Lower lobe of right lung (tissue), 2 donors: ENCODE measurements around the gene PTPRG. TPM values are rescaled to one million over a fixed set of nuclear protein-coding genes. Genes with fewer than 3 reads are reported as not detected.

ENCODE experiments used
- ATAC-seq, 2 donors: fragments of 200-7000 bp; cut with Tn5 transposase; one replicate each; pipeline ENCODE4 v1.9.1; 2020 to 2022; ENCODE audit warnings: mild to moderate bottlenecking in 2 of 2, moderate library complexity in 2 of 2
- DNase-seq: peaks from one replicate; pipeline ENCODE4 v3.0.0-alpha.2; 2020
- H3K27ac ChIP-seq: fragments of 200-600 bp; one replicate; pipeline ENCODE4 v1.8.0; 2022
- H3K27me3 ChIP-seq: fragments of 200-600 bp; one replicate; pipeline ENCODE4 v1.8.0; 2022; ENCODE audit warnings: low read depth
- H3K36me3 ChIP-seq: fragments of 200-600 bp; one replicate; pipeline ENCODE4 v1.8.0; 2022; ENCODE audit warnings: mild to moderate bottlenecking
- H3K4me1 ChIP-seq: fragments of 200-600 bp; one replicate; pipeline ENCODE4 v1.8.0; 2022
- H3K4me3 ChIP-seq: fragments of 200-600 bp; one replicate; pipeline ENCODE4 v1.8.0; 2022; ENCODE audit warnings: mild to moderate bottlenecking
- H3K9me3 ChIP-seq: fragments of 200-600 bp; one replicate; pipeline ENCODE4 v1.8.0; 2022
- intact Hi-C: fragments of 100-400 bp; cut with DNase I; formaldehyde crosslinking; loops from one replicate; pipeline ENCODE4 v1.11.0; 2022
- total RNA-seq: library from RNA; stranded (reverse); fragmentation: NEBNext Ultra II Directional; extraction: Animal tissue kit (Norgen Biotek cat#: 25700); gene quantifications from one replicate; pipeline ENCODE4 v1.2.1, GENCODE V29; 2021
- TF ChIP-seq, protein P1 (sequence below): fragments of 200-600 bp; IDR thresholded peaks from one replicate; pipeline ENCODE4 v1.8.0; 2022; ENCODE audit warnings: antibody characterized with exemption, mild to moderate bottlenecking
- donor health status: DM: no; HTN: yes; CAD: no; lungs with severe emphysema.

The PTPRG gene
- total RNA-seq, 1 donor from 2014 or later = 67.6 TPM

DNA sequence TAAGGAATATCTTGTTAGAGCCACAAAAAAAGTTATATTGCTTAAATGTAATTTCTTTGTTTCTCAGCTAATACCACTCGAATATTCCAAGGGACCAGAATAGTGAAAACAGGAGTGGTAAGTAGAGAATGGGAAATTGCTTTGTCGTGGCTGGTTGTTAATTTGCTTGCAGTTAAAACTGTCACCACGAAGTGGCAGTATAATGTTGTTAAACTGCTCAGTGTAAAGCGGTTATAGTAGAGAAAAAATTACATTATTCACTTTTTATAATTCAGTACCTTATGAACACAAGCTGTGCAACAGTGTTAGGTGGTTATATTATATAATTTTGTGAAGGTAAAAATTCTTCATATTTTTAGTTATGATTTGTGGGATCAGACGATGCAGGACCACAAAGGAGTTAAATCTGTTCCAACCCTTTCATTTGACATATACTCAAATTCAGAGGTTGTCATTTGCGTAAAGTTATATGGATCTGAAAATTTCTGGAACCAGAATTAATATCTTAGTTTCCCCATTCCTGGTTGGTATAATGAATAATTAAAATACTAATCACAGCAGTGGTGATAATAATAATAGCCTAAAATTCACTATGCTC lies 640.2 kb downstream of the PTPRG start:
- intact Hi-C loops = loop anchor here (10.0 kb wide), 1 partner anchor 353 kb away; no protein-coding TSS in a partner anchor

DNA sequence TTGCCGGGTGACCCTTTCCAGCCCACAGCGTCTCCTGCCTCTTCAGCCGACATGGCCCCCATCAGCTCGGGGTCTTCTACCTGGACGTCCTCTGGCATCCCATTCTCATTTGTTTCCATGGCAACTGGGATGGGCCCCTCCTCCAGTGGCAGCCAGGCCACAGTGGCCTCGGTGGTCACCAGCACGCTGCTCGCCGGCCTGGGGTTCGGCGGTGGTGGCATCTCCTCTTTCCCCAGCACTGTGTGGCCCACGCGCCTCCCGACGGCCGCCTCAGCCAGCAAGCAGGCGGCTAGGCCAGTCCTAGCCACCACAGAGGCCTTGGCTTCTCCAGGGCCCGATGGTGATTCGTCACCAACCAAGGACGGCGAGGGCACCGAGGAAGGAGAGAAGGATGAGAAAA lies 641.8 kb downstream of the PTPRG start:
- peaks cover 23% of the 10 kb centered on the region for H3K36me3 ChIP-seq
- no peak overlapping the region for H3K27ac ChIP-seq
- H3K9me3 ChIP-seq = no peaks in the 10 kb centered on the region
- H3K4me3 ChIP-seq = no peak overlapping the region
- H3K4me1 ChIP-seq = no peaks in the 10 kb centered on the region
- ATAC-seq (no peak), DNase-seq (no peak)
- no peaks in the 10 kb centered on the region for H3K27me3 ChIP-seq
- intact Hi-C loops = loop anchor here (10.0 kb wide), 1 partner anchor 352 kb away; no protein-coding TSS in a partner anchor
- TF ChIP-seq, protein P1, sequence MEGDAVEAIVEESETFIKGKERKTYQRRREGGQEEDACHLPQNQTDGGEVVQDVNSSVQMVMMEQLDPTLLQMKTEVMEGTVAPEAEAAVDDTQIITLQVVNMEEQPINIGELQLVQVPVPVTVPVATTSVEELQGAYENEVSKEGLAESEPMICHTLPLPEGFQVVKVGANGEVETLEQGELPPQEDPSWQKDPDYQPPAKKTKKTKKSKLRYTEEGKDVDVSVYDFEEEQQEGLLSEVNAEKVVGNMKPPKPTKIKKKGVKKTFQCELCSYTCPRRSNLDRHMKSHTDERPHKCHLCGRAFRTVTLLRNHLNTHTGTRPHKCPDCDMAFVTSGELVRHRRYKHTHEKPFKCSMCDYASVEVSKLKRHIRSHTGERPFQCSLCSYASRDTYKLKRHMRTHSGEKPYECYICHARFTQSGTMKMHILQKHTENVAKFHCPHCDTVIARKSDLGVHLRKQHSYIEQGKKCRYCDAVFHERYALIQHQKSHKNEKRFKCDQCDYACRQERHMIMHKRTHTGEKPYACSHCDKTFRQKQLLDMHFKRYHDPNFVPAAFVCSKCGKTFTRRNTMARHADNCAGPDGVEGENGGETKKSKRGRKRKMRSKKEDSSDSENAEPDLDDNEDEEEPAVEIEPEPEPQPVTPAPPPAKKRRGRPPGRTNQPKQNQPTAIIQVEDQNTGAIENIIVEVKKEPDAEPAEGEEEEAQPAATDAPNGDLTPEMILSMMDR = no peak

More for the DNA sequence above, 640.2 kb downstream of the PTPRG start:
- H3K36me3 ChIP-seq = peaks cover 28% of the 10 kb centered on the region
- no peaks in the 10 kb centered on the region for H3K27me3 ChIP-seq
- ATAC-seq (peak in 1 of 2 donors; percentile 52), DNase-seq (no peak)
- no peaks in the 10 kb centered on the region for H3K9me3 ChIP-seq
- TF ChIP-seq, protein P1 = peak; percentile 51
- H3K27ac ChIP-seq = no peak overlapping the region
- H3K4me3 ChIP-seq = no peak overlapping the region
- H3K4me1 ChIP-seq = no peaks in the 10 kb centered on the region

DNA sequence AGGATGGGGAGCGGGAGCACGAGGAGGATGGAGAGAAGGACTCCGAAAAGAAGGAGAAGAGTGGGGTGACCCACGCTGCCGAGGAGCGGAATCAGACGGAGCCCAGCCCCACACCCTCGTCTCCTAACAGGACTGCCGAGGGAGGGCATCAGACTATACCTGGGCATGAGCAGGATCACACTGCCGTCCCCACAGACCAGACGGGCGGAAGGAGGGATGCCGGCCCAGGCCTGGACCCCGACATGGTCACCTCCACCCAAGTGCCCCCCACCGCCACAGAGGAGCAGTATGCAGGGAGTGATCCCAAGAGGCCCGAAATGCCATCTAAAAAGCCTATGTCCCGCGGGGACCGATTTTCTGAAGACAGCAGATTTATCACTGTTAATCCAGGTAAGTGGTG lies 642.2 kb downstream of the PTPRG start:
- no peaks in the 10 kb centered on the region for H3K4me1 ChIP-seq
- ATAC-seq (peak in 1 of 2 donors; percentile 13), DNase-seq (no peak)
- no peak overlapping the region for H3K27ac ChIP-seq
- intact Hi-C loops = loop anchor here (10.0 kb wide), 1 partner anchor 351 kb away; no protein-coding TSS in a partner anchor
- H3K4me3 ChIP-seq = no peak overlapping the region
- TF ChIP-seq, protein P1 = no peak
- H3K27me3 ChIP-seq = no peaks in the 10 kb centered on the region
- H3K36me3 ChIP-seq = peaks cover 23% of the 10 kb centered on the region
- no peaks in the 10 kb centered on the region for H3K9me3 ChIP-seq

DNA sequence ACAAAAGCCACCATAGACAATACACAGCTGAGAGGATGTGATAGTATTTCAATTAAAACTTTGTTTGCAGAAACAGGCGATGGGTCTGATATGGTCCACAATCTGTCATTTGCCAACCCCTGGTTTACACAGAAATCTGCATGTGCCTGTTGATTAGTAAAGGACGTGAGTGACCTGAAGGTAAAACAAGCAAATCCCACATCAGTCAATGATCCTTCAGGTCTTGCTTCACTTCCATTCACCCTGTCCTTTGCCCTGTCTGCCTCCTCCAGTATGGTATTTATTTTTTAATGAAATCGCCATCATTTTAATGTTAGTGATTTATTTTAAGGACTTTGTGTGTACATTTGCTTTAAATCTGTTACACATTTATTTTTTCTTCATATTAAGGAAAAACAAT lies 645.8 kb downstream of the PTPRG start:
- Histone ChIP-seq H3K4me1 (no peaks in the 10 kb centered on the region), H3K27me3 (no peaks in the 10 kb centered on the region), H3K9me3 (no peaks in the 10 kb centered on the region), H3K27ac (no peak overlapping the region), H3K4me3 (no peak overlapping the region), H3K36me3 (peaks cover 16% of the 10 kb centered on the region)
- TF ChIP-seq, protein P1 = no peak
- DNase-seq (no peak), ATAC-seq (no peak)
- intact Hi-C loops = loop anchor here (10.0 kb wide), 1 partner anchor 348 kb away; no protein-coding TSS in a partner anchor

DNA sequence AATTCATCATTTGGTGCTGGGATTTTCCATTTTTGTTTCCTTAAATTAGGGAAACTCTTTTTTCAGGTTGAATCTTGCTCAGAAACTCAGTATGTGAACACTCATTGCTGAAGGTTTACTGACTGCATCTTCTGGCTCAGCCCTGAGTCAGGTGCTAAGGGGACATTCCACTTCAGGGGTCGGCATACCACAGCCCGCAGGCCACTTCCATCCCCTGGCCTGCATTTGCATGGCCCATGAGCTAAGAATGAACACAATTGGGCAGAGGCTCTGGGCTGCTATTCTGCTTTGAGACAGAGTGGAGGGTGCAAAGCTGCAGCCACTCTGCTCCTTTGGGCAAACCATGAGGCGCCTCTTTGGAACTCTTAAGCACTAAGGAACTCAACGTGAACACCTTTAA lies 647.0 kb downstream of the PTPRG start:
- intact Hi-C loops = loop anchor here (10.0 kb wide), 1 partner anchor 346 kb away; no protein-coding TSS in a partner anchor
- Histone ChIP-seq H3K27me3 (no peaks in the 10 kb centered on the region), H3K36me3 (peaks cover 4% of the 10 kb centered on the region), H3K4me1 (no peaks in the 10 kb centered on the region), H3K9me3 (no peaks in the 10 kb centered on the region), H3K27ac (no peak overlapping the region), H3K4me3 (no peak overlapping the region)
- ATAC-seq = no peak
- DNase-seq = no peak
- TF ChIP-seq, protein P1 = no peak
